Omental fat pad (tissue), 4 donors: Measurements from ENCODE around the gene RASSF1. TPM values are rescaled to one million over a fixed set of nuclear protein-coding genes. Genes with fewer than 3 reads are reported as not detected.

Experiments used
- ATAC-seq: fragments of 150-250 bp; one replicate; pipeline ENCODE4 v1.9.1; 2016; ENCODE audit warnings: mild to moderate bottlenecking, moderate library complexity; ENCODE audit not compliant: low FRiP score
- DNase-seq: peaks from one replicate; pipeline ENCODE4 v3.0.0-alpha.2; 2019; ENCODE audit warnings: low spot score
- CTCF ChIP-seq, 3 donors: fragments of 450-650 bp; IDR thresholded peaks; one replicate each; pipeline ENCODE4 v1.5.1; 2016 to 2017; ENCODE audit warnings: antibody characterized with exemption in 3 of 3, mild to moderate bottlenecking in 3 of 3, moderate library complexity in 2 of 3
- total RNA-seq, 4 donors: library from RNA; depleted of rRNA; stranded (reverse); fragments of >200 nt; gene quantifications; one replicate each; pipeline ENCODE4 v1.1.0, GENCODE V29; 2016

The RASSF1 gene
- total RNA-seq, 4 donors from 2014 or later: 42.1 to 82.0 (median 53.3) TPM

- DNase-seq: no peak
- ATAC-seq: no peak
- no peak for TF ChIP-seq CTCF (IDR thresholded peaks at IDR 0.05)
These were observed 42.1 kb upstream of the RASSF1 start for GRCh38 chr3:50382722-50383121.

GRCh38 chr3:50381383-50381782, 40.7 kb upstream of the RASSF1 start:
- ATAC-seq (no peak), DNase-seq (no peak)
- TF ChIP-seq CTCF (IDR thresholded peaks at IDR 0.05): no peak

GRCh38 chr3:50380405-50381085, 39.9 kb upstream of the RASSF1 start:
- no peak for ATAC-seq
- no peak for DNase-seq
- no peak for TF ChIP-seq CTCF (IDR thresholded peaks at IDR 0.05)

GRCh38 chr3:50378757-50379156, 38.1 kb upstream of the RASSF1 start:
- no peak for DNase-seq
- ATAC-seq: no peak
- no peak for TF ChIP-seq CTCF (IDR thresholded peaks at IDR 0.05)

- TF ChIP-seq CTCF (IDR thresholded peaks at IDR 0.05): no peak
- no peak for ATAC-seq
- no peak for DNase-seq
These were observed 37.4 kb upstream of the RASSF1 start for GRCh38 chr3:50378024-50378423.

GRCh38 chr3:50375258-50375931, 34.8 kb upstream of the RASSF1 start:
- no peak for ATAC-seq
- no peak for TF ChIP-seq CTCF (IDR thresholded peaks at IDR 0.05)
- no peak for DNase-seq
